Measurements from ENCODE around the gene HNRNPD. TPM values are rescaled to one million over a fixed set of nuclear protein-coding genes. Genes with fewer than 3 reads are reported as not detected.

HNRNPD gene
- total RNA-seq, 1 donor from 2014 or later: 344 TPM

DNA sequence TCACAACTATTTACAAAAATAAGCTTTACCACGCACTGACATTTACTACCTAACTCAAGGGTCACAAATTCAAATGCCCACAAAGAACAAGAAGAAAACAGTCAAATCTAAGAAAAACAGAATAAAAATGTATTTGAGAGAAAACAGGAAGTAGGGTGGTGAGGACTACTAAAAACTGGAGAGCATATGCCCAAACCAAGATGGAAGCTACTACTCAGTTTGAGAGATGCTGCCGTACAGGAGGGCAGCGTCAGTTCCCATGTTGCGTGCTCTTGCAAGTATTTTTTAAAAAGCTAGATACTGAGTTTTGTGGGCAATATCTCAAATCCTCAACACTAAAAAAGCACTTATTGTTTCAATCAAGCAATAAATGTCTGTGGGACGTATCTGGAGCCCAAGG, 16.2 kb downstream of the HNRNPD start:
- no peaks in the 10 kb centered on the region for H3K27me3 Mint-ChIP-seq (ENCODE audit: low read depth)
- H3K27ac Mint-ChIP-seq: peak overlapping the region; percentile 35
- no peak overlapping the region for H3K4me3 Mint-ChIP-seq
- DNase-seq (ENCODE audit: low spot score in 2 of 2, unreplicated experiment in 2 of 2): no peak
- peaks cover 40% of the 10 kb centered on the region for H3K36me3 Mint-ChIP-seq
- H3K9me3 Mint-ChIP-seq: no peaks in the 10 kb centered on the region
- TF ChIP-seq, protein P1, sequence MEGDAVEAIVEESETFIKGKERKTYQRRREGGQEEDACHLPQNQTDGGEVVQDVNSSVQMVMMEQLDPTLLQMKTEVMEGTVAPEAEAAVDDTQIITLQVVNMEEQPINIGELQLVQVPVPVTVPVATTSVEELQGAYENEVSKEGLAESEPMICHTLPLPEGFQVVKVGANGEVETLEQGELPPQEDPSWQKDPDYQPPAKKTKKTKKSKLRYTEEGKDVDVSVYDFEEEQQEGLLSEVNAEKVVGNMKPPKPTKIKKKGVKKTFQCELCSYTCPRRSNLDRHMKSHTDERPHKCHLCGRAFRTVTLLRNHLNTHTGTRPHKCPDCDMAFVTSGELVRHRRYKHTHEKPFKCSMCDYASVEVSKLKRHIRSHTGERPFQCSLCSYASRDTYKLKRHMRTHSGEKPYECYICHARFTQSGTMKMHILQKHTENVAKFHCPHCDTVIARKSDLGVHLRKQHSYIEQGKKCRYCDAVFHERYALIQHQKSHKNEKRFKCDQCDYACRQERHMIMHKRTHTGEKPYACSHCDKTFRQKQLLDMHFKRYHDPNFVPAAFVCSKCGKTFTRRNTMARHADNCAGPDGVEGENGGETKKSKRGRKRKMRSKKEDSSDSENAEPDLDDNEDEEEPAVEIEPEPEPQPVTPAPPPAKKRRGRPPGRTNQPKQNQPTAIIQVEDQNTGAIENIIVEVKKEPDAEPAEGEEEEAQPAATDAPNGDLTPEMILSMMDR (IDR thresholded peaks at IDR 0.05; ENCODE audit: unreplicated experiment): no peak
- peaks cover 19% of the 10 kb centered on the region for H3K4me1 Mint-ChIP-seq

DNA sequence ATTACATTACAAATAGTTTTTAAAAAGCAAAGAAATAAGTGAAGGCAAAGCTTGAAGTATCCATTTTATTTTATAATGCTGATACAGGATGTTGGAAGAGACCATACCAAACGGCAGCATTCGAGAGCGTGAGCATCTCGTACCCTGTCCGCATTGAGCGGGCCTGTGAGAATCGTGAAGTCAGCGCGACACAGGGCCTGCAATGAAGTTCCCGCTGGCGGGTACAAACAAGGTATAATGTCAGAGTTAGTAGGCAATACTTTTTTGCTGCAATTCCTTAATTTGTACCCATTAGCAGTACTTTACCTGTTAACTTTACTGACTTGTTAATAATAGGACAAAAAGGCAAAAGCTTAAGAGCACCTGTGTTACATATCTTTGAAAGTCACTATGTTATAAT, 19.0 kb downstream of the HNRNPD start:
- H3K9me3 Mint-ChIP-seq: no peaks in the 10 kb centered on the region
- peaks cover 9% of the 10 kb centered on the region for H3K4me1 Mint-ChIP-seq
- H3K27me3 Mint-ChIP-seq (ENCODE audit: low read depth): no peaks in the 10 kb centered on the region
- no peak for DNase-seq (ENCODE audit: low spot score in 2 of 2, unreplicated experiment in 2 of 2)
- peaks cover 56% of the 10 kb centered on the region for H3K36me3 Mint-ChIP-seq
- H3K27ac Mint-ChIP-seq: no peak overlapping the region
- TF ChIP-seq, protein P1 (IDR thresholded peaks at IDR 0.05; ENCODE audit: unreplicated experiment): no peak
- H3K4me3 Mint-ChIP-seq: no peak overlapping the region

DNA sequence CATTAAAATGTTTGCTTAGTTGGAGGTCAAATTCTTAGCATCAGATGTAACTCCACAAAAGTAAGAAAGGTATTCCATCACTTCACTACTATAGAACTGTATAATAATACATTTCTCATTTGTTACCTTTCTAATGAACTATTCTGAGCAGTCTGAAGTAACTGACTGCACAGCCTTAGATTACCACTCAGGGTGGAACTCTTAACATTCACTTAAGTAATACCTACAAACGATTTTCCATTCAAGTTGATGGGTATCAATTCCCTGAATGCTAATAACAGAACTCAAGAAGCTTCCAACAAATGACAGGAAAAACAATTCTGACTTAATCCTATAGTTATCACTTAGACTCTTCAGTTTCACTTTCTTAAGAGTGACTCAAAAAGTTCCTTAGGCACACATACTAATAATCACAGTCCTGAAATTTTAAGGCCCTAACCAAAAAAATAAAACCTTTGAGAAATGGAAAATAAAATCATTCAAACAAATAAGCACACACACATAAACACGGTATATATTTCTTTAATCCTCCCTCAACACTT, 20.9 kb downstream of the HNRNPD start:
- no peak for DNase-seq (ENCODE audit: low spot score in 2 of 2, unreplicated experiment in 2 of 2)
- H3K4me1 Mint-ChIP-seq: peaks cover 3% of the 10 kb centered on the region
- no peak overlapping the region for H3K4me3 Mint-ChIP-seq
- H3K27me3 Mint-ChIP-seq (ENCODE audit: low read depth): no peaks in the 10 kb centered on the region
- H3K27ac Mint-ChIP-seq: peak overlapping the region; percentile 54
- H3K9me3 Mint-ChIP-seq: no peaks in the 10 kb centered on the region
- peaks cover 59% of the 10 kb centered on the region for H3K36me3 Mint-ChIP-seq
- TF ChIP-seq, protein P1 (IDR thresholded peaks at IDR 0.05; ENCODE audit: unreplicated experiment): no peak

DNA sequence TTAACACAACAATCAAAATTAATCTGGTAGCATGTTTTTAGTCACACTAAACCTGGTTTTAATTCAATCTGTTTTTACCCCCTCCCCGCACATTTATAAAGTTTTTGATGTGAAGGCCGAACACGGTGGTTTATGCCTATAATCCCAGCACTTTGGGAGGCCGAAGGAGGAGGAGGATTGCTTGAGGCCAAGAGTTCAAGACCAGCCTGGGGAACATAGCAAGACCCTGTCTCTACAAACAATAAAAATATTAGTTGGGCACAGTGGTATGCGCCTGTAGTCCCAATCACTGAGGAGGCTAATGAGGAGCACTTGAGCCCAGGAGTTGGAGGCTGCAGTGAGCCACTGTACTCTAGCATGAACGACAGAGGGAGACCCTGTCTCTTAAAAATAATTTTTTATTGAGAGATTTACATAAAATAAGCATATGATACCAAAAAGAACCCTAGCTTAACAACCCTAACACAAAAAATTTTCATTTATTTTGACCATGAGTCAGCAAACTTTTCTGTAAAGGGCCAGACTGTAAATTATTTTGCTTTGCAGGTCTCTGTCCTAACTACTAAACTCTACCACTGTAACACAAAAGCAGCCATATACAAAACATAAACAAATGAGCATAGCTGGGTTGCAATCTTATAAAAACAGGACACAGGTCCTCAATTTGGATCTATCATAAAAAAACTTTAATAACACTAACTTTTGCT, 21.5 kb downstream of the HNRNPD start:
- Mint-ChIP-seq H3K36me3 (peaks cover 55% of the 10 kb centered on the region), H3K27ac (peak overlapping the region; percentile 54)

DNA sequence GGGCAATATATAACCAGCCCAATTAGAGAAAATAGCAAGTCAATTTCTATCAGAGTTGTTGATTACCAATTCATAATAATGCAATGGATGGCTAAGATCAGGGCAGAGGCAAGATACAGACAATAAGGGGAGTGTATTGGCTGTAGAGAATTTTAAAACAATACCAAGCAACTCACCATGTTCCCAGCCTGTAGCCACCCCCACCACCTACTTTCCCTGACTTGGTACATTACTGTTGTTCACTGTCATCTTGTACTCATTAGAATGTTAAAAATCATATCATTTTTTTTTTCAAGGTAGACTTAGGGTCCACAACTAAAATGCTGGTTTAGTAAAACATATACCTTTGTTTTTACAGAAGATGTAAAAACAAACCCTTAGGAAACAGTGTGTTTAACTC, 27.7 kb downstream of the HNRNPD start:
- Mint-ChIP-seq H3K4me3 (no peak overlapping the region), H3K27ac (no peak overlapping the region), H3K27me3 (ENCODE audit: low read depth) (no peaks in the 10 kb centered on the region), H3K4me1 (no peaks in the 10 kb centered on the region), H3K36me3 (peaks cover 21% of the 10 kb centered on the region), H3K9me3 (no peaks in the 10 kb centered on the region)
- DNase-seq (ENCODE audit: low spot score in 2 of 2, unreplicated experiment in 2 of 2): no peak
- TF ChIP-seq, protein P1 (IDR thresholded peaks at IDR 0.05; ENCODE audit: unreplicated experiment): no peak

More for the DNA sequence above, 21.5 kb downstream of the HNRNPD start:
- Mint-ChIP-seq H3K27me3 (ENCODE audit: low read depth) (no peaks in the 10 kb centered on the region), H3K4me1 (peaks cover 3% of the 10 kb centered on the region), H3K9me3 (no peaks in the 10 kb centered on the region), H3K4me3 (no peak overlapping the region)
- no peak for DNase-seq (ENCODE audit: low spot score in 2 of 2, unreplicated experiment in 2 of 2)
- TF ChIP-seq, protein P1 (IDR thresholded peaks at IDR 0.05; ENCODE audit: unreplicated experiment): no peak

Measured in mesothelial cell of epicardium (in vitro differentiated cells).